NOMO-1 treated with DMSO at 0.1 percent for 48 hours (cell line): ENCODE results near the gene NMUR1.

Source experiments
- DNase-seq: peaks from one replicate; lab custom pipeline; 2025; ENCODE audit not compliant: unreplicated experiment; lab: John Stamatoyannopoulos, UW

NMUR1 gene

DNA sequence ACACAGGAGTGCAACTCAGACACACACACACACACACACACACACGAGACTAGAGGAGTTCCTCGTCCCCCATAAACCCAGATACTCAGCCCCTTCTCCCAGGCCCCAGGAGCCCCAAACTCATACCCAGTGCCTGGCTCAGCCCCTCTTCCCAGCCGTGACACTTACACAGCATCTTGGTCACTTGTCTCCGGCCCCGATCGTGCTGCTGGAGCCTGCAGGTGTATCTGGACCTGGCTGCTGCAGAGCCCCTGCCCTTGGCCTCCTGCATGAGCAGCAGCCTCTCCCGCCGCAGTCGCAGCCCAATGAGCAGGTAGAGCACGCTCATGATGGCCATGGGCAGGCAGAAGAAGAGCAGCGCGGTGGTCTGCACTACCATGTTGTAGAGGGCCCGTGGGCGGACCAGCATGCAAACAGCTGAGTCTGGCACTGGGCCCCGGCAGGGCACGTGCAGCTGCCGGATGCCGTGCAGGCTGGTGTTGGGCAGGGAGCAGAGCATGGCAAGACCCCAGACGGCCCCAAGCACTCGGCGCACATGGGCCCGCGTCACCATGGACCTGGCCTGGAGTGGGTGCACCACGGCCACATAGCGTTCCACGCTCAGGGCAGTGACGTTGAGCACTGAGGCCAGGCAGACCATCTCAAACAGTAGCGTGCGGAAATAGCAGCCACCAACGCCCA lies 2.1 kb downstream of the NMUR1 start:
- no peak for DNase-seq

DNA sequence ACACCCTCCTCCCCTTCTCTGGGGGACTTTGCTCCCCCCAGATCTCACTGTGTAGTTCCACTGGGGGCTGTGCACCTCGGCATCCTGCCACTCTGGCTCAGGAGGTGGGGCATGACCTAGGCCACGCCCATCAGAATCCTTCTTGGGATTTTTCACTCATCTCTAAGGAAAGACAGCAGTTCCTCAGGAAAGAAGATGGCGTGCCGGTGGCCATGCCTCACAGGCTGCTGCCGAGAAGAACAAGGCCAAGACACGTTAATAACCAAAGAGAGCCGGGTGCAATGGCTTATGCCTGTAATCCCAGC lies 3.2 kb downstream of the NMUR1 start:
- no peak for DNase-seq

DNA sequence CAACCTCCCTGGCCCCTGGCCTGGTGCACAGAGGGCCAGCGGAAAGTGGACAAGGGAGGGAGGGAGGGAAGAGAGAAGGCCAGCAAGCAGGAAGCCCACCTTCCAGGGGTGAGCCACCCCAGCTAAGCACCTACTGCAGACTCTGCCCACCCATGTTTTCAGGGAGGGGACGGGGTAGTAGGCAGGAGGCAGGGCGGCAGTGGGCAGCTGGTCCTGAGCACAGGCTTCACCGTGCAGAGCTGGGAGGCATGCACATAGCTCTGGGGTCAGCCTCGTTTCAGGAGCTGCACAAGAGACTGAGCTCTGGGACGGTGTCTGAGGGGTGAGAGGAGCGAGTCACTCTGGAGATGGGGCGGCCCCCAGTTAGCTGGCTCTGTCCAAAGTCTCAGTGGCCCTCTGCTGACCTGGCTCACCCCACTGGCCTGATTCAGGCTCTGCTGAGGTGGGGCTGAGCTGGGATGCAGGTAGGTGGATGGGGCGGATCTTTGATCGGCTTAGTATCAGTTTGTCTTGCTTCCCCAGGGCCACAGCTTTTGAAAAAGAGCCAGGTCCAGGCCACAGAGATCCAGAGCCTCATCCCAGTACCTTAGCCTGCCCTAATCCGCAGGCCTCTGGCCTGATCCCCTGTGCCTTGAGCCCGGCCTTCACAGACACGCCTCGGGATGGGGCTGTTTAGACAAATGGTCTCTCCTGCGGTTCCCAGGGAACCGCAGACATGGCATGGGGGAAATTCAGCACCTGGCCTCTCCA lies 3.7 kb downstream of the NMUR1 start:
- no peak for DNase-seq

DNA sequence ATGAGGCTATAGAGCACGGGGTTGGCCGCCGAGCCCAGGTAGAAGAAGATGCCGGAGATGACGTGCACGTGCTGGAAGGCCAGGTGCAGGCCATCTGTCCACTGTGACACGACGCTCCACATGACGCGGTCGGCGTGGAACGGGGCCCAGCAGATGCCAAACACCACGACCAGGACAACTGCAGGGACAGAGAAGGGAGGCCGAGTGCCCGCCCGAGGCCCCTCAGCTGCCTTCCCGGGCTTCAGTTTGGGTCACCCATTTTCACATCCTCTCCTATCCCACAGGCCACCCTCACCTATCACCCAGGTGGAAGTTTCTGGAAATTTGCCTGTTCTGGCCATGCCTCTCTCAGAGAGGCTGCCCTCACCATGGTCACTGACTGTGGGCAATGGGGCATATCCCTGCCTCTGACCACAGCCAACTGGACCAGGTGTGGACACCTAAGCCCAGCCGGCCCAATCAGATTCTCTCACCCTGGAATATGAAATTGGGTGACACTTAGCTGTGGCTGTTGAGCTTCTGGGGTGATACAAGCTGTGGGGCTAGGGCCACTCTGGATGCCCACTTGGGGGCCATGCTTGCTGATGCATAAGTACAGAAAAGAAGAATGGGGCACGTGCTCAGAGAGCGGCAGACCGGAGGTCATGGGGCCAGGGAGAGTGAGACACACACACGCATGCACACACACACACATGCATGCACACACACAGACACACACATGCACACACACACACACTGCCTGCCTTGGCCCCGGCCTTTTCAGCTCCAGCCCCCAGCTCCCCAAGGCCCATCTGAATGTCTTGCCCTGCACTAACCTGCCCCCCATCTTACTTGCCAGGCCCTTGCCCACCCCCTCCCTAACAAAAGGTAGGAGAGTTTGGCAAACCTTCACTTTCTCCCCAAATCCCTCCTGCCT lies 4.7 kb downstream of the NMUR1 start:
- DNase-seq, result no peak

DNA sequence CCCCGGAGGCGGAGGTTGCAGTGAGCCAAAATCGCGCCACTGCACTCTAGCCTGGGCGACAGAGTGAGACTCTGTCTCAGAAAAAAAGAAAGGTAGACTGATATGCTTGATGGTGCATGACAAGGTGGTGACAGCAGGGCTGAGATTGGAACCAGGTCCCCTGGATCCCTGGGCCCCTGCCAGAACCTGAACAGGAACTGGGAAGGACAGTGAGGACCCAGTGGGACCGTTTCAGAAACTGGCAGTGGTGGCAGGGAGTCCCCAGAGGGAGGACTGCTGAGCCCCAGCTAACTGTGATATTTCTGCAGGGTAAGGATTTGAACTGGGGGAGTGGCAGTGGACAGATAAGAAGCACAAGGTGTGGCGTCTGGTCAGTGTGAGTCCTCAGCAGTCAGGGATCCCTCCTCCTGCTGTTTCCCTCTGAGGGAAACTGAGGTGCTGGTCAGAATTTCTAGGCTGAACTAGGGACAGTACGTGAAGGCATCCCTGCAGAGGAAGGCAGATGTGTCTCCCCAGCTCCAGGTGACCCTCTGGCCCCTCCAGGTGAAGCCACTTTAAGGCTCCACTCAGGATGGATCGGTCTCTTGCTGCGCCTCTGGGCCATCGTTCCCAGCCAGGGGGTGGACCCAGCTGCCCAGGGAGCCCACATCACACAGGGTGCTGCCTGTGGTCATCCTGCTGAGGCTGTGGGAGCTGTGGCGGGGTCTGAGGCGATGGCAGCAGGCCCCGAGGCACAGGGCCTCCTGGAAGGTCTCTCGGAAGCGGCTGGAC lies 5.6 kb downstream of the NMUR1 start:
- no peak for DNase-seq

DNA sequence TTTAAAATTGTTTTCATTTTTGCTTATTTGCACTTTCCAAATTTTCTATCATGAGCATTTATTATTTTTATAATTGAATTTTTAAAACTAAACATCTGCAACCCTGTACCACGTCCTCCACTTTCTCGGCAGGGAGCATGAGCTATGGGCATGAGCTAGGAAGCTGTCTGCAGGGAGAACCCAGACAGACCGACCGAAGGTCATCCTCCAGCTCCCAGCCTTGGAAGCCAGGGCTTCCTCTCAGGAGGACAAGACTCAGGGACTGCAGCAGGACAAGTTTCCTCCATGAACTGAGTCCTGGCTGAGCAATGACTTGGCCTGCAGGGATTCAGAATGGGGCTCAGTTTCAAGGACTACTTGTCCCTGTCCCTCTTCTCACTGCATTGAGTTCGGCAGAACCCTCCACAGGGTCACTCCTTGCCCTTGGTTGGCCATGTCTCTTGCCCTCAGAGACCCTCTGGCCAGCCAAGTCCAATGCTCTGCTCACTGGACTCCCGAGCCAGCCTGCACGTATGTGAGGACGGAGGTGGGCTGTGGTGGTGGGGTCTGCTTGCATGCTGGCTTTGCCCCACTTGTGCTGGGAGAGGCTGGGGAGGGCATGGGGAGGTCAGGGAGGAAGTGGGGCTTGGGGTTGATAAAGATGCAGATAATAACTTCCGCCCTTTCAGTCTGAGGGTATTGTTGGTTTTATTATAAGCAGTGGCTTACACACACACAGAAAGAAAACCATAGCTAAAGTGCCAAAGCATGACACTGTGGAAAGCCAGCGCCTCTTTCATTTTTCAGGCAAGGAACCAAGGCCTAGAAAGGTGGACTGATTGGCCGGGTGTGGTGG lies 6.6 kb downstream of the NMUR1 start:
- DNase-seq, result no peak

DNA sequence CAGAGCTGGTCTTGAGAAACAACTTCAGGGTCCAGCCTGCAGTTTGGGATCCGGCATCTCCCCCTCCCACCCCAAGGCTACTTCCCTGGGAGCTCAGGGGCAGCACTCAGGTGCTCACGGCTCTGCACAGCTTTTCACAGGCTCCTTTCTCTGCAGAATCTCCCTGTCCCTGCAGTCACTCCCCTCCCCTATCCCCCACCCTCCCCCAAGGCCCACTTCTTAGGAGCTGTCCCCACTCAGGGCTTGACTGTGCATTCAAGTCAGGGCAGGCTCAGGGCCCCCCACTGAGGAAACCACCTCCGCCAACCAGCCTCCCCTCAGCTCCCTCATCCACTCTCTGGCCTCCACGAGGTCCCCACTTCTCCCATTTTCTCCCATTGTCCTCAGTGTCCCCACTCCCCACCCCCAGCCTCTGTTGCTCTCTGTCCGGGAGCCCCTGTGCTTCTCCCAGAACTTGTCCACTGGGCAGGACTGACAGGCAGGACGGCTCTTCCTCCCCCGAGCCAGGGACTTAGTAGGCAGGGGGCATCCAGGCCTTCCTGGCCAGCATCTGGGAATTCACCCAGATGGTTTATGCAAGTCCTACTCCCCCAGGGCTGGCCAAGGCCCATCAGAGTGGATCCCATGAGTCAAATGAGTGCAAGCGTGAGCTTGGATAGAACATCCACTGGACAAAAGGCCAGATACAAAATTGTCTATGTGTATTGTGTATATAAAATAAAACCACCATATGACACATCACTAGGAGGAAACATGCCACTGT lies 7.6 kb downstream of the NMUR1 start:
- DNase-seq, result no peak

DNA sequence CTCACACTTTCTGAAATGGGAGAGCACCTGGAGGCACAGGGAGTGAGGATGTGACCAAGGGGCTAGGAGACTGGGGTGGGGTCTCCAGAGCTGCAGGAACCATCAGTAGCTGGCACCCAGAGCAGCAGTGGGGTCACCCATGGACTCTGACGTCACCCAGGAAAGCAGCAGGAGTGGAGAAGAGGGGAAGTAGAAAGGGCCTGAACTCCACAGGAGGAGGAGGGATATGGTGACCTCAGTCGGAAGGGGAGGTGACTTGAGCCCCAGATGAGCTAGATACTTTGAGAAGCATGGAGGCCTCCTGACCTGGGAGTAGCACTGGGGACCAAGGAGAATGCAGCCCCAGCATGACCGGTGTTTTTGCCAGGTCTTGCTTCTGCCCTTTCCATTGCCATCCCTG lies 8.8 kb downstream of the NMUR1 start:
- no peak for DNase-seq

DNA sequence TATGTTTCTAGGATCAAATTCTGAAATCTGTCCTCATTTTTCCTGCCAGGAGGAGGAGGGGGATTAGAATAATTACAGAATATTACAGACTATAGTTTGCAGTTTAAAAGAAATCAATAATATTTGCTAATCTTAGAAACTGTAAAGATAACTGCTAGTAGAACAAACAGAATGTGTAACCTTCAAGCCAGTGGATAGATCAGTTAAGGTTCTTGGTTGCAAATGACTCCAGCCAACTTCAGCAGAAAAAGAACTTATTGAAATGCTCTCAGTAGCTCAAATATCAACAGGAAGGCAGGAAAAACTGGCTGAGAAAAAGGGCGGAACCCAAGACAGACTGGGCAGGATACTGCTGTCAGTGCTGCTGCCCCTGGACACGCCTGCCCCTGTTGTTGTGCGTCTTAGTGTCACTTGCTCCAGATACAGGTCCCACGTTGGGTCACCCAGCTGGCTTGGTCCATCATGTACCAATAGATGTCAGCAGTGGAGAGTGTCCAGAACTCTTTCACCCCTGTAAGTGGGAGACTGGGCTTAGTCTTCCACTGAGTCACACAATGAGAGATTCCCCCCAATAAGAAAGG lies 10.2 kb downstream of the NMUR1 start:
- no peak for DNase-seq

DNA sequence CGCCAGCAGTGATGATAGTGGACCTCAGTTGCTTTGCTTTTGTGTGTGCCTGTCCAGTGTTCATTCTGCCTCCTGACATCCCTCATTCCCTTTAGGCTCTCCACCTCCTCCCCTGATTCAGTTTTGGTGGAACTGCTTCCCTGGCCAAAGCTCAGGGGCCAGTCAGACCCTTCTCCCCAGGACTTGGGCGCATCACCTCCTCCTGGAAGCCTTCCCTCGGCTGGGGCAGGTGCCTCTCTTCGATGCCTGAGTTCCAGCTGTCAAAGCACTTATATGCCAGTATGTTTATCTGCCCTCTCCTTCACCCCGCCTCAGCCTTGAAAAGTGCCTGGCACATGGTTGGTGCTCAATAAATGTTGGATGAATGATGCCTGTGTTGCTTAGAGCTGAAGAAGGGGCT lies 11.5 kb downstream of the NMUR1 start:
- DNase-seq, result no peak

DNA sequence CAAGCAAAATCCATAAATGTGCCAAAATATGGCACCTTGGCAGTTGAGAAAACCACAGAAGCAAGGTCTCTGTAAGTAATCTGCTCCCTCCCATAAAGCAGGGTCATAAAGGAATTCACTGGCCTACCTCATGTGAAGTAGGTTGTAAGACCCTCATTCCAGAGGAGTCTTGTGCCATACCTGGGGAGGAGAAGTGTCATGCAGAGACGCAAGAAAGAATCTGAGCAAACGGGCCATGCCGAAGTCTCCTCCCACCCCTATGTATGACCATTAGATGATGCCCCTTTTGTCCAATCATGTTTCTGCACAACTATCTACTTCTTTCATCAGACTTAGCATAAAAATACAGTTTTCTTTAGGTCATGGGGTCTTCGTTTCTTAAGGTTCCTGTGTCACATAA lies 14.6 kb downstream of the NMUR1 start:
- no peak for DNase-seq

DNA sequence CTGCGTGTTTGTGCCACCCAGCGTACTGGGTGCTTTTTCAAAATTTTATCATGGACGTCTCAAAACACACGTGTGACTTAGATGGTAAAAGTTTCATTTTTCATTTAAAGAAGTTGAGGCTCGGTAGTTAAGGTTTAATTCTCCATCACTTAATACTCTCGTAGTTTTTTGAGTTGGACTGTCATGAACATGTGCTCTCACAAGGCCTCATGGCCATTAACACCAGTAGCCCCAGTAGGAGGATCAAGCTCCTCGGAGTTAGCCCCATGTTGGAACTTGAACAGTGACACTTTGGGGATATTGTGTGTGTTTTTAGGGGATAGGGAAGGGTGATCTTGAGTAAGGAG lies 15.3 kb downstream of the NMUR1 start:
- DNase-seq, result no peak

DNA sequence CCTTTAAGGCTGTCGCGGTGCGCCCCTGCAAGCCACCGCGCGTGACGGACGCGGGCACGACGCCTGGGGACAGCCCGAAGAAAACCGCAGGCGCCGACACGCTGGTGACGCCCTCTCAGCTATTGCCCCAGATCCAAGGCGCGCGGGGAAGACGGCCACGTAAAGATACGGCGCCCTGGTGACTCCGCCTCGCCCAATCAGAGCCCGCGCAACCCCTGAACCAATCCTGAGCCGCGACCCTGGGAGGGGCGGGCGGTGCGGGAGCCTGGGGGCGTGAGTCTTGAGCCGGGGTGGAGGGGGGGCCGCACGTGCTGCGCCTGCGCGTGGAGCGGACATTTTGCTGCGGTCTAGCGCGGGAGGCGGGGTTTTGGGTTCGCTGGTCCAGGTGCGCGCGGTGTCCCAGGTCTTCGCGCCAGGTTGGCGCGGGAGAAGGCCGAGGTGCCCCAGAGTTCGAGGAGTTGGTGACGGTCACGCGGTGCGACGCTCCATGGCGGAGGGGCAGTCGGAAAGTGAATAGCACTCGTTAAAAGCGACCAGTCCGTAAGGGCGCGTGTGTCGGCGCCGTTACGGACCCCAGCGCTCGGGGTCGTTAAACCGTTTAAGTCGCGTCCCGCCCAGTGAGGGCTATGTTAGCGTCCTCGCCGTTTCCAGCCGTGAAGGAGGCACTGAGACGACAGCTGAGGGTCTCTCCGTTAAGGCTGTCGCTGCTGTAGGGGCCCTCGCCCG lies 15.9 kb downstream of the NMUR1 start:
- DNase-seq, result peak; percentile 98

DNA sequence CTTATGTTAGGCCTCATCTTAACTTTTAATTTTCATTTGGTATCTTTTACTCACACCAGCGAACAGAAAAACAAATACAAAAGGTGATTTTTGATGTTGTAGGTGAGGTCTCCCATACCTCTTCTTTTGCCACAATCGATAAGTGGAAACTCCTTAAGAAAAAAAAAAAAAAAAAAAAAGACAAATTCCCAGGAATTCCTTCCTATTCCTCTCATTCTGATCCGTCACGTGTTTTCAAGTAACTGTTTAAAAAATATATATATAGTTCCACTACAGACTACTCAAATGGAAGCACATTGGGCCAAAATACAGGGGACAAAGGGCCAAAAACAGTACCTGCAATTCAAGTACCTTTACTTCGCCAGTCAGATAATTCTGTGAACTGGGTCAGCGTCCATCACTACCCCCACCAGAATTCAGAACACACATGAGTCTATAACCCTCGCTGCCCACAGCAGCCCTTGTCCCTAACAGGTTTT lies 16.5 kb downstream of the NMUR1 start:
- no peak for DNase-seq

DNA sequence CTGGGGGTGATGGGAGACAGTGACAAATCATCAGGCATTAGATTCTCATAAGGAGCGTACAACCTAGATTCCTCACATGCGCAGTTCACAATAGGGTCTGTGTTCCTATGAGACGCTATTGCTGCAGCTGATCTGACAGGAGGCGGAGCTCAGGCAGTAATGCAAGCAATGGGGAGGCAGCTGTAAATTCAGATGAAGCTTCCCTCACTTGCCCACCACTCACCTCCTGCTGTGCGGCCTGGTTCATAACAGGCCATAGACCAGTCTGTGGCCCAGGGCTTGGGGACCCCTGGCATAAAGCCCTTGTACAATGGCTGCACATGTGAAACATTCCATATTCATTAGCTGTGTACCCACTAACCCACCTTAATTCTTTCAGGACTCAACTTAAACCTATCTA lies 18.0 kb downstream of the NMUR1 start:
- no peak for DNase-seq

DNA sequence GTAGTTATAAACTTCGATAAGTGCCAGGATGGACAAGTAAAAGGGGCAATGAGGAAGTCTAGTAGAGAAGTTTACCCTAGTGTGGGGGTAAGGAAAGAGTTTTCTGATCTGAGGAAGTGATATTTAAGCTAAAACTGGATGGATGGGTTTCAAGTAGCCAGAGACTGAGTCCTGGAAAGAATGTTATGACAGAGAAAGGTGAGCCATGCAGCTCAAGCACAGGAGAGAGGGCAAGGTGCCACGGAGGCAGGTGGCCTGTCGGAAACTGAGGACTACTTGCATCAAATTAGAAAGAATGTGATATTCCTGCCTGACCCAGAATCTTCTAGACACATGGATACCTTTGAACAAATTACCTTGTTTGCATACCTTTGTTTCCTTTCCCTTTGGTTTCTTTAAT lies 26.5 kb downstream of the NMUR1 start:
- no peak for DNase-seq

DNA sequence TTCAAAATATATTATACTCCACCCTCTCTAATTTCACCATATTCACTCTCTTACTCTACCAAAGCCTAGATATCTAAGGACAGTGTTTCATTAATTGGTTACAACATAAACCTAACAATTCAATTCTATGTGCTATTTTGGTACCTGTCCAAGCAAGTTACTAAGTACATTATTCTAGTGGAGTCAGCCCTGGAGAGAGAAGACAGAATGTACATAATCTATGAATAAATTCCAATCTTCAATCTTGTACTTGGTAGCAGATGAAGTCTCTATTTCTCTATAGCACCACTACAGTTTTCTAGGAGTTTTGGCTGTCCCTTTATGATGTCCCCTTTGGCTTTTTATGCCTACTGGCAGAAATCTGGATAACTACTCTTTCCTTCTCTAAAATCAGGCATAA lies 27.6 kb downstream of the NMUR1 start:
- no peak for DNase-seq

DNA sequence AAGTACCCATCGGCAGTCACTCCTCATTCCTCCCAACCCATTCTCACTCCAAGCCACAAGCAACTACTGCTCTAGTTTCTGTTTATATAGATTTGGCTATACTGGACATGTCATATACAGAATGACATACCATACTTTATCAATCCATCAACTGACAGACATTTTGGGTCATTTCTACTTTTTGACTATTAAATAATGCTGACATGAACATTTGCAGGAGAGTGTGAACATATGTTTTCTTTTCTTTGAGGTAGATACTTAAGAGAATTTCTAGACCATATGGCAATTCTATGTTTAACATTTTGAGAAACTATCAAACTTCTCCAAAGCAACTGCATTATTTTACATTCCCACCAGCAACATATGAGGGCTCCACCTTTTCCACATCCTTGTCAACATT lies 32.6 kb downstream of the NMUR1 start:
- no peak for DNase-seq

DNA sequence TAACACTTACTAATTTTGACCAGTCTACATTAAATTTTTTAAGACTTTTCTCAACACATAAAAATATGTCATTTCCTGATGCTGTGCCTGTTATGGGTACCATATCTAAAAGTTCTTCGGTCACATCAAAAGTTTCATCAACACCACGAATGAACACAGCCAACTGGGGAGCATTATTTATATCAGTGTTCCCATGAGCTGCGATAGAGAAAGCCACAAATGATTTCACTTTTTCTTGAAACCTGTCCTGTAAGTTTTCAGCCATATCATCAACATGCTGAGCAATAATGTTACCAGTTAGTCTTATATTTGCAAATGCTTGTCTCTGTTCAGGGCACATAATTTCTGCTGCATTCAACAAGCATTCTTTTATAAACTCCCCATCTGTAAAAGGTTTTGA lies 35.6 kb downstream of the NMUR1 start:
- DNase-seq, result no peak
